Panc1 (cell line): Measurements from ENCODE around the gene TSR3. TPM values are rescaled to one million over a fixed set of nuclear protein-coding genes. Genes with fewer than 3 reads are reported as not detected.
A peak's percentile ranks its signal among the peaks of the same experiment; 100 is the strongest.

Source experiments
- ATAC-seq: fragments of 200-7000 bp; cut with Tn5 transposase; 2 replicates; pipeline ENCODE4 v1.9.1; 2020; ENCODE audit warnings: mild to moderate bottlenecking, moderate library complexity
- BruUV-seq: library from RNA; stranded (reverse); fragments of 400-500 nt; replicated peaks from 2 replicates; lab custom pipeline; 2021; lab: Mats Ljungman, UMichigan
- CTCF ChIA-PET: fragments of 300-600 bp; sonication (Branson Sonifier 250); formaldehyde crosslinking; loops from one replicate; lab custom pipeline; 2022; ENCODE audit warnings: antibody characterized with exemption; lab: Charles Lee
- POLR2A ChIA-PET: fragments of 300-600 bp; sonication (Branson Sonifier 250); formaldehyde crosslinking; loops from one replicate; lab custom pipeline; 2022; ENCODE audit warnings: antibody characterized with exemption; lab: Charles Lee
- DNase-seq: peaks from one replicate; pipeline ENCODE4 v3.0.0-alpha.2; 2010; ENCODE audit warnings: low read depth, low spot score
- H3K27ac ChIP-seq: 2 replicates; pipeline ENCODE4 v1.5.1; 2011; ENCODE audit warnings: mild to moderate bottlenecking, low read length, inconsistent platforms
- H3K27me3 ChIP-seq: fragments of 200-500 bp; sonication (Bioruptor generic); 2 replicates; pipeline ENCODE4 v1.6.0; 2014; ENCODE audit warnings: low read length, inconsistent platforms; ENCODE audit not compliant: control insufficient read depth, insufficient read depth
- H3K36me3 ChIP-seq: fragments of 200-500 bp; sonication (Bioruptor generic); 2 replicates; pipeline ENCODE4 v1.5.1; 2014; ENCODE audit warnings: inconsistent platforms, mild to moderate bottlenecking, low read length, moderate library complexity; ENCODE audit not compliant: control insufficient read depth, insufficient read depth
- H3K4me1 ChIP-seq: 2 replicates; pipeline ENCODE4 v1.5.1; 2011; ENCODE audit warnings: inconsistent platforms, mild to moderate bottlenecking, low read length, moderate library complexity; ENCODE audit not compliant: control insufficient read depth, insufficient read depth
- H3K4me3 ChIP-seq, 2 experiments: 2 replicates each; pipeline ENCODE4 v1.5.1; 2011 to 2012; ENCODE audit warnings: low read depth in 2 of 2, low read length in 2 of 2, mild to moderate bottlenecking in 2 of 2, inconsistent platforms in 1 of 2, moderate library complexity in 1 of 2
- H3K9me3 ChIP-seq: fragments of 200-500 bp; sonication (Bioruptor generic); 2 replicates; pipeline ENCODE4 v1.5.1; 2014; ENCODE audit warnings: low read depth, mild to moderate bottlenecking, inconsistent platforms, low read length, moderate library complexity; ENCODE audit not compliant: control insufficient read depth, insufficient read depth
- CTCF ChIP-seq: fragments of 450-650 bp; IDR thresholded peaks from 2 replicates; pipeline ENCODE4 v1.5.1; 2017; ENCODE audit warnings: mild to moderate bottlenecking
- POLR2AphosphoS5 ChIP-seq: IDR thresholded peaks from 2 replicates; pipeline ENCODE4 v1.6.1; 2012; ENCODE audit warnings: mild to moderate bottlenecking, low read depth, low read length, moderate library complexity
- REST ChIP-seq, 2 experiments: IDR thresholded peaks; 2 replicates each; pipeline ENCODE4 v1.6.1; 2011 to 2012; ENCODE audit warnings: low read depth in 2 of 2, control low read depth in 1 of 2, low read length in 1 of 2, mild to moderate bottlenecking in 1 of 2, moderate library complexity in 1 of 2; ENCODE audit not compliant: insufficient read depth in 1 of 2
- SIN3A ChIP-seq: IDR thresholded peaks from 2 replicates; pipeline ENCODE4 v1.6.1; 2012; ENCODE audit warnings: low read depth, mild to moderate bottlenecking, low read length, moderate library complexity, borderline replicate concordance; ENCODE audit not compliant: insufficient read depth
- TCF7L2 ChIP-seq: IDR thresholded peaks from 2 replicates; pipeline ENCODE4 v1.6.1; 2011; ENCODE audit warnings: mild to moderate bottlenecking, low read depth, low read length, inconsistent platforms
- in situ Hi-C: cut with HindIII; loops from 2 replicates; pipeline ENCODE4 v1.10.0; 2016; ENCODE audit warnings: low sequenced_read_pairs, low pct_unique_long_range_greater_than_20kb
- intact Hi-C: fragments of 100-400 bp; cut with micrococcal nuclease; formaldehyde crosslinking; loops from one replicate; pipeline ENCODE4 v1.10.0; 2022; ENCODE audit not compliant: unreplicated experiment
- total RNA-seq: library from RNA; stranded (reverse); gene quantifications from one replicate; pipeline ENCODE4 v1.2.1, GENCODE V29; 2021; ENCODE audit not compliant: unreplicated experiment

The TSR3 gene
- total RNA-seq, 1 experiment from 2014 or later, result 89.7 TPM

DNA sequence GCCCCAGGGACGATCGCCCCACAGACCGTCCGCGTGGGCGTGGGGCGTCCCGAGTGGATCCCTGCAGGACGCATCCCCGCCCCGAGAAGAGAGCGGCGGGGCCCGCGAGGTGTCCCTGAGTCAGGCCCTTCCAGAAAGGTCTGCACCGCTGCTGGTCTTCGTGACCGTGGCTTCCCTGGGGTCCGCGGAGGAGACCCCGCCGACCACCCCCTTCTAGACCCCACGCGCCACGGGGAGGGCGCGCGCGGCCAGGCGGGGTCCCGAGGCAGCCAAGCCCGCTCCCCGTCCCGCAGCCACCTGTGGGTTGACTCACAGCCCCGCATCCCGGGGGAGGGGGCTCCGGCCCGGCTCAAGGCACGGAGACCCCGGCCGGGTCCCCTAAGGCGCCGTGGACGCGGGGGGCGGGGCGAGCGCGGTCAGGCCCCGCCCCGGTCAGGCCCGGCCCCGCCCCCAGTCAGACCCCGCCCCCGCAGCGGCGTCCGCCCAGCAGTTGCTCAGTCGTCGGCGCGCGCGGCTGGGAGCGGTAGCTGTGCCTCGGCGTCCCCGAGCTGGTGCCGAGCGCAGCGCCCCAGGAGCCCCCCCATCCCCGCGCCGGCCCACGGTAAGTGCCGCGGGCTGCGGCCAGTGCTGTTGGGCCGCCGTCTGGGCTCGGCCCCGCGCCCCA lies 18.4 kb downstream of the TSR3 start, which contains the start of gene BAIAP3:
Gene BAIAP3 (plus strand): TSS at position 497 of the 664 bp plus-strand sequence. CDS start 4,905 bp downstream, outside the sequence.
- TF ChIP-seq CTCF (no peak), TCF7L2 (no peak), POLR2AphosphoS5 (0 out of 2 replicates have a peak, but pooled peaks have one; percentile 25)
- DNase-seq (no peak), ATAC-seq (peak; percentile 64)
- CTCF ChIA-PET, result no interaction called here
- peak within 1 kb of the TSS; percentile 38 to 47 for H3K4me3 ChIP-seq
- BruUV-seq, result no TSS peak
- no peaks in the 10 kb centered on the region for H3K9me3 ChIP-seq
- in situ Hi-C loops, result no loop called here
- no peak within 1 kb of the TSS for H3K27ac ChIP-seq
- peaks cover 17% of the 10 kb centered on the region for H3K4me1 ChIP-seq
- H3K27me3 ChIP-seq, result no peaks in the 10 kb centered on the region
- H3K36me3 ChIP-seq, result no peaks in the 10 kb centered on the region
- intact Hi-C loops, result no loop called here
- POLR2A ChIA-PET, result no interaction called here

- H3K9me3 ChIP-seq, result no peaks in the 10 kb centered on the region
- ATAC-seq (no peak), DNase-seq (no peak)
- no TSS peak for BruUV-seq
- intact Hi-C loops, result no loop called here
- no peak for TF ChIP-seq TCF7L2
- TF ChIP-seq SIN3A, result no peak
- TF ChIP-seq REST (IDR thresholded peaks at IDR 0.05; ENCODE audit: insufficient read depth in 1 of 2, low read depth in 2 of 2, low read length in 1 of 2), result no peak
- no peak for TF ChIP-seq POLR2AphosphoS5
- no peak for TF ChIP-seq CTCF
- H3K27ac ChIP-seq, result no peak overlapping the region
- CTCF ChIA-PET, result interaction anchor here (0.6 to 0.7 kb wide), 2 partner anchors 20 to 84 kb away, joined by 4 to 16 read pairs; no protein-coding TSS in a partner anchor
- in situ Hi-C loops, result no loop called here
- peak overlapping the region; percentile 38 to 47; a peak in 3 of 4 replicates for H3K4me3 ChIP-seq
- POLR2A ChIA-PET, result interaction anchor here (0.6 kb wide), 1 partner anchor 146 kb away, joined by 3 read pairs; no protein-coding TSS in a partner anchor
- H3K36me3 ChIP-seq, result no peaks in the 10 kb centered on the region
- H3K27me3 ChIP-seq, result no peaks in the 10 kb centered on the region
- H3K4me1 ChIP-seq, result peaks cover 17% of the 10 kb centered on the region
These were observed 19.0 kb downstream of the TSR3 start for GRCh38 chr16:1332618-1333148.
